Ascending aorta (tissue), 2 donors: ENCODE measurements around the gene SLC16A12. TPM values are rescaled to one million over a fixed set of nuclear protein-coding genes. Genes with fewer than 3 reads are reported as not detected.
"Not testable (repeated sequence)": the region's sequence is repeated elsewhere in the genome, so short reads cannot be mapped to it uniquely, and the experiment has no call there.

Experiments used
- DNase-seq, 2 donors: peaks; one replicate each; pipeline ENCODE4 v3.0.0-alpha.2; 2019; ENCODE audit warnings: low spot score in 2 of 2
- H3K27ac ChIP-seq, 2 donors: fragments of 200-600 bp; sonication (generic); one replicate each; pipeline ENCODE4 v1.5.1; 2016 to 2017; ENCODE audit warnings: mild to moderate bottlenecking in 1 of 2
- H3K27me3 ChIP-seq: fragments of 200-600 bp; sonication (generic); one replicate; pipeline ENCODE4 v1.5.1; 2017
- H3K36me3 ChIP-seq, 2 donors: fragments of 200-600 bp; sonication (generic); one replicate each; pipeline ENCODE4 v1.5.1; 2016
- H3K4me1 ChIP-seq, 2 donors: fragments of 200-600 bp; sonication (generic); one replicate each; pipeline ENCODE4 v1.5.1; 2016 to 2017; ENCODE audit warnings: mild to moderate bottlenecking in 1 of 2
- H3K4me3 ChIP-seq, 2 donors: fragments of 200-600 bp; sonication (generic); one replicate each; pipeline ENCODE4 v1.5.1; 2016 to 2017; ENCODE audit warnings: mild to moderate bottlenecking in 1 of 2
- H3K9me3 ChIP-seq, 2 donors: fragments of 200-600 bp; sonication (generic); one replicate each; pipeline ENCODE4 v1.5.1; 2016
- intact Hi-C: fragments of 100-400 bp; cut with DNase I; formaldehyde crosslinking; loops from one replicate; pipeline ENCODE4 v1.15.1; 2023
- total RNA-seq: library from RNA; depleted of rRNA; stranded (reverse); fragments of >200 nt; gene quantifications from one replicate; pipeline ENCODE4 v1.1.0, GENCODE V29; 2016
- TF ChIP-seq, protein P1 (sequence below), 3 experiments: fragments of 200-600 bp in 2 of 3; fragments of 450-650 bp in 1 of 3; sonication (generic) in 2 of 3; IDR thresholded peaks; one replicate each; pipeline ENCODE4 v1.5.1; 2016 to 2019; ENCODE audit warnings: antibody characterized with exemption in 3 of 3, mild to moderate bottlenecking in 1 of 3, moderate library complexity in 1 of 3

SLC16A12 gene
- total RNA-seq, 1 donor from 2014 or later = not detected

DNA sequence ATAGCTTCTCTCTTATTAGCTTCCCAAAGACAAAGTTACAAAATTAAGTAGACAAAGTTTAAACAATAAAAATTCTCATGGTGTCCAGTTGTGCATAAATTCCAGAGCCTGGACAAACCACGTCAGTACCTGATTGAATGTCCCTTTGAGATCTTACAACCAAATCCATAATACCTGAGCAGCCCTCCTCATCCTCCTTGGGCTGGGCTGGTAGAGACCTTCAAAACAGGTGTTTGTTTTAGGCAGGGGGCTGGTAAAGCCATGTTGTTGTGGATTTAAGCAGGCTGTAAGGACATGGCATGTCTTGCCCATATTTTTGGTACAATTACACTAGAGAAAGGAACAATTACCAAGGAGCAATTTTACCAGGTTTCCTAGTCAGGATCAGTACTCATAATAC, 118.9 kb downstream of the SLC16A12 start:
- intact Hi-C loops = no loop called here
- H3K27ac ChIP-seq = no peak overlapping the region
- no peaks in the 10 kb centered on the region for H3K27me3 ChIP-seq
- H3K36me3 ChIP-seq = peaks cover 5 to 11% of the 10 kb centered on the region in 2 donors
- DNase-seq = no peak
- H3K4me3 ChIP-seq = peak overlapping the region; percentile 84 to 98
- TF ChIP-seq, protein P1, sequence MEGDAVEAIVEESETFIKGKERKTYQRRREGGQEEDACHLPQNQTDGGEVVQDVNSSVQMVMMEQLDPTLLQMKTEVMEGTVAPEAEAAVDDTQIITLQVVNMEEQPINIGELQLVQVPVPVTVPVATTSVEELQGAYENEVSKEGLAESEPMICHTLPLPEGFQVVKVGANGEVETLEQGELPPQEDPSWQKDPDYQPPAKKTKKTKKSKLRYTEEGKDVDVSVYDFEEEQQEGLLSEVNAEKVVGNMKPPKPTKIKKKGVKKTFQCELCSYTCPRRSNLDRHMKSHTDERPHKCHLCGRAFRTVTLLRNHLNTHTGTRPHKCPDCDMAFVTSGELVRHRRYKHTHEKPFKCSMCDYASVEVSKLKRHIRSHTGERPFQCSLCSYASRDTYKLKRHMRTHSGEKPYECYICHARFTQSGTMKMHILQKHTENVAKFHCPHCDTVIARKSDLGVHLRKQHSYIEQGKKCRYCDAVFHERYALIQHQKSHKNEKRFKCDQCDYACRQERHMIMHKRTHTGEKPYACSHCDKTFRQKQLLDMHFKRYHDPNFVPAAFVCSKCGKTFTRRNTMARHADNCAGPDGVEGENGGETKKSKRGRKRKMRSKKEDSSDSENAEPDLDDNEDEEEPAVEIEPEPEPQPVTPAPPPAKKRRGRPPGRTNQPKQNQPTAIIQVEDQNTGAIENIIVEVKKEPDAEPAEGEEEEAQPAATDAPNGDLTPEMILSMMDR (IDR thresholded peaks at IDR 0.05) = no peak
- H3K4me1 ChIP-seq = peaks cover 5 to 19% of the 10 kb centered on the region in 2 donors
- no peaks in the 10 kb centered on the region for H3K9me3 ChIP-seq

DNA sequence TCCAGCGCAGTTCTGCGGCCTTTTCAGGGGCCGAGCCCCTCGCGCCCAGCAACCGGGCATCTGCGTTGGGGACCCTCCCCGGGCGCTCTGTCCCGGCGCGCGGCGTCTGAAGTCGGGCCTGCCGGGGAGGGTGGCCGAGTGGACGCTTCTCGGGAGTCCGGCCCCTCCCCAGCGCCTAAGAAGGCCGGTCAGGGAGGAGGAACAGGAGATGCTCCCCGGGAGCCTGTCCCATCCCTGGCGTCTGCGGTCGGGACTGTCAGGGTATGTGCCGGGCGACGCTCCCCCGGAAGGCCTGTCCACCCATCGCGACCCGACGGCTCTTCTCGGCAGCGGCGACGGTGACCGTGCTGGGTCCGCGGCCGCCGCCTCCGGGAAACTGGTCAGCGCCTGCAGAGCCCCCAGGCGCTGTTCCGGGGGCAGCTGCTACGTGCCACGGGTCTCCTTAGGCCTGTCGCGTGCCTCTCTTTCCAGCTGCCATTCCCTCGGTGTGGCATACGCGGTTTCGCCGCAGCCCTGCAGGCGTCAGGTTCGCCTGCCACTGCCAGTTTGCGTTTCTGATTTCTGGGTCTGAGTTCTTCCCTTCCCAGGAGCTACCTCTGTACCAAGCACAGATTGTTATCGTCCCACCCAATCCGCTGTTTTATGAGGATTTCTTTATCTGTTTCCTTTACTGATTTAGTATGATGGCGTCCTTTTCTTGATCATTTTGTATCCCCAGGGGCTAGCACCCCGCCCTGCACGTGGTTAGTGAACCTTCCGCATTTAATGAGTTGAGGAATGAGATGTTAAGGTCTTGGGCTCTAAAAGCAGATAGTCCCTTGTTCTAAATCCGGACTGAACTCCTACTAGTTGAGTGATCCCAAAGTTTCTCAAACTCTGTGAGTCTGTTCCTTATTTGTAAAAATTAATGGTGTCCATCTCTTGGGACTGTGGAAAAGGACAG, 120.2 kb downstream of the SLC16A12 start:
- no peaks in the 10 kb centered on the region for H3K9me3 ChIP-seq
- peaks cover 5 to 19% of the 10 kb centered on the region in 2 donors for H3K4me1 ChIP-seq
- H3K36me3 ChIP-seq = peaks cover 0 to 11% of the 10 kb centered on the region in 2 donors
- peak overlapping the region; percentile 84 to 98 for H3K4me3 ChIP-seq
- peak overlapping the region; percentile 95 to 98 for H3K27ac ChIP-seq
- DNase-seq = no peak
- intact Hi-C loops = loop anchor here (2.0 kb wide), 1 partner anchor 22 kb away; the partner anchor contains the start of gene IFIT1
- no peaks in the 10 kb centered on the region for H3K27me3 ChIP-seq
- TF ChIP-seq, protein P1 (IDR thresholded peaks at IDR 0.05) = peak in 1 of 3 experiments; percentile 6

DNA sequence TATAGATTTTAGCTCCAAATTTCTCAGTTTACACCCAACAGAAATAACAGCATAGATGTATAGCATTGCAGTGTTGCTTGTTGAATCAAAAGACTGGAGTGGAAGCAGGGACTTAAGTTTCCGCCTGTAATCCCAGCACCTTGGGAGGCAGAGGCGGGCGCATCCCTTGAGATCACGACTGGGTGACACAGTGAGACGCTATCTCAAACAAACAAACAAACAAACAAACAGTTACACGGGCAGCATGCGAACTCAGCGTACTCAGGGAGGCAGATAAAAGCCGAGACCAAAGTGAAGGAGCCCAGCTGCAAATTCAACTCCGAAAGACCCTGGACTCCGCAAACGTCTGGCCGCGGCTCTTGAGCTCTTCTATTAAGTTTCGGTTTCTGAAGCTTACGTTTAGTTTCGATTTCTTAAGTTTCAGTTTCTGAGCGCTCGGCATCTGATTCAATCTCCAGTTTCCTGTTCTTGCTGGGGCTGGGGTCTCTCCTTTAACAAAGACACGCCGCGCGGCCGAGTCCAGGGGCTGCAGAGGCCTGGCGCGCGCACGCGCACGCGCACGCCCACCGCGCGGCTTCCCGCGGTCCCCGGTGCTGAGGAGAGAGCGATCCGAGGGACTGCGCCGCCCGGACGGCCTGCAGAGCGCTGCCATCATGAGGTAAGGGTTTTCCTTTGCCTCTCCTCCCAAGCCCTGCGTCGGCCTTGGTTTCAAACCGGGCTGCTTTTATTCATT, 121.1 kb downstream of the SLC16A12 start, which contains the start of gene IFIT5:
Gene IFIT5, plus strand, starts transcription at position 423 of the 733 bp plus-strand sequence. Its CDS starts 231 bp downstream, at position 654.
- TF ChIP-seq, protein P1 (IDR thresholded peaks at IDR 0.05) = no peak
- intact Hi-C loops = loop anchor here (2.0 kb wide), 1 partner anchor 22 kb away; the partner anchor contains the start of gene IFIT1
- peak within 1 kb of the TSS; percentile 95 to 98 for H3K27ac ChIP-seq
- peak in 1 of 2 donors; percentile 85 for DNase-seq
- peaks cover 0 to 11% of the 10 kb centered on the region in 2 donors for H3K36me3 ChIP-seq
- no peaks in the 10 kb centered on the region for H3K27me3 ChIP-seq
- H3K4me1 ChIP-seq = peaks cover 5 to 16% of the 10 kb centered on the region in 2 donors
- H3K9me3 ChIP-seq = no peaks in the 10 kb centered on the region
- peak within 1 kb of the TSS; percentile 84 to 98 for H3K4me3 ChIP-seq

DNA sequence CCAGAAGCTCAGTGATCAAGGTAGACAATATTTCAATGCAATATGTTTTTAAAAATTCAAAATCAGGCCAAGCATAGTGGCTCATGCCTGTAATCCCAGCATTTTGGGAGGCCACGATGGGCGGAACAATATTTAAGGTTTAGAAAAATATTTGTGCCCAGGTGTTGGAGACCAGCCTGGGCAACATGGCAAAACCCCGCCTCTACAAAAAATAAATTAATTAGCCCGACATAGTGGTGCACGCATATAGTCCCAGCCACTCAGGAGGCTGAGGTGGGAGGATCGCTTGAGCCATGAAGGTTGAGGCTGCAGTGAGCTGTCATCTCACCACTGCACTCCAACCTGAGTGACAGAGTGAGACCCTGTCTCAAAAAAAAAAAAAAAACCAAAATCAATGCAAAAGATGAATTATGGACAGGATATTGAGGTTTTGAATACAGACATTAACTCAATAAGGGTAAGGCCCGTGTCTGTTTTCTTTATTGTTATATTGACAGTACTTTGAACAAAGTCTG, 121.9 kb downstream of the SLC16A12 start:
- Histone ChIP-seq H3K4me1 (peaks cover 5 to 12% of the 10 kb centered on the region in 2 donors), H3K27me3 (no peaks in the 10 kb centered on the region), H3K36me3 (peaks cover 0 to 11% of the 10 kb centered on the region in 2 donors), H3K4me3 (peak overlapping the region in 1 of 2 donors; percentile 98), H3K9me3 (no peaks in the 10 kb centered on the region), H3K27ac (peak overlapping the region; percentile 95 to 98)
- TF ChIP-seq, protein P1 (IDR thresholded peaks at IDR 0.05) = no peak
- intact Hi-C loops = no loop called here
- no peak for DNase-seq

DNA sequence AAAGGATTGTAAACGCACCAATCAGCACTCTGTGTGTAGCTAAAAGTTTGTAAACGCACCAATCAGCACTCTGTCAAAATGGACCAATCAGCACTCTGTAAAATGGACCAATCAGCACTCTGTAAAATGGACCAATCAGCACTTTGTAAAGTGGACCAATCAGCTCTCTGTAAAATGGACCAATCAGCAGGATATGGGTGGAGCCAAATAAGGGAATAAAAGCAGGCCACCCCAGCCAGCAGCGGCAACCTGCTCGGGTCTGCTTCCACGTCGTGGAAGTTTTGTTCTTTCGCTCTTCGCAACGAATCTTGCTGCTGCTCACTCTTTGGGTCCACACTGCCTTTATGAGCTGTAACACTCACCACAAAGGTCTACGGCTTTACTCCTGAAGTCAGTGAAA, 123.1 kb downstream of the SLC16A12 start:
- H3K36me3 ChIP-seq, H3K27ac ChIP-seq, H3K27me3 ChIP-seq, intact Hi-C loops, H3K9me3 ChIP-seq, H3K4me3 ChIP-seq, DNase-seq, H3K4me1 ChIP-seq: not testable (repeated sequence)

DNA sequence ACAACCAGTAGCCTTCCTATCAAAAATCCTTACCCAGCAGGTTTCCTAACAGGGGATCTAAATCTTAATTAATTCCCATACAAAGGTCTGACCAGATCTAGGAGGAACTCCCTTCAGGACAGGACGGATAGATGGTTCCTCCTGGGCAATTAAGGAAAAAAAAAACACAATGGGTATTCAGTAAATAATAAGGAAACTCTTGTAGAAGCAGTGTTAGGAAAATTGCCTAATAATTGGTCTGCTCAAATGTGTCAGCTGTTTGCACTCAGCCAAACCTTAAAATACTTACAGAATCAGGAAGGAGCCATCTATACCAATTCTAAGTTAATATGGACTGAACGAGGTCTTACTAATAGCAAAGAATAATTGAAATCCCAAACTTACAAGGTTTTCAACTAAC, 124.3 kb downstream of the SLC16A12 start:
- H3K36me3 ChIP-seq, H3K4me3 ChIP-seq, H3K27ac ChIP-seq, H3K27me3 ChIP-seq, DNase-seq, H3K4me1 ChIP-seq, intact Hi-C loops, H3K9me3 ChIP-seq: not testable (repeated sequence)

DNA sequence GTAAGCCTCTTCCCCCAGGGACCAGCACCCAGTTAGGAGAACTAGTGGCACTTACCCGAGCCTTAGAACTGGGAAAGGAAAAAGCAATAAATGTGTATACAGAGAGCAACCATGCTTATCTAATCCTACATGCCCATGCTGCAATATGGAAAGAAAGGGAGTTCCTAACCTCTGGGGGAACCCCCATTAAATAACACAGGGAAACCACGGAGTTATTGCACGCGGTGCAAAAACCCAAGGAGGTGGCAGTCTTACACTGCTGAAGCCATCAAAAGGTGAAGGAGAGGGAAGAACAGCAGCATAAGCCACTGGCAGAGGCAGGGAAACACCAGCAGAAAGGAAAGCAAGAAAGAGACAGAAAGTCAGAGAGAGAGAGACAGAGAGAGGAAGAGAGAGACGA, 124.8 kb downstream of the SLC16A12 start:
- H3K36me3 ChIP-seq, H3K27me3 ChIP-seq, H3K4me3 ChIP-seq, H3K4me1 ChIP-seq, intact Hi-C loops, DNase-seq, H3K27ac ChIP-seq, H3K9me3 ChIP-seq: not testable (repeated sequence)

DNA sequence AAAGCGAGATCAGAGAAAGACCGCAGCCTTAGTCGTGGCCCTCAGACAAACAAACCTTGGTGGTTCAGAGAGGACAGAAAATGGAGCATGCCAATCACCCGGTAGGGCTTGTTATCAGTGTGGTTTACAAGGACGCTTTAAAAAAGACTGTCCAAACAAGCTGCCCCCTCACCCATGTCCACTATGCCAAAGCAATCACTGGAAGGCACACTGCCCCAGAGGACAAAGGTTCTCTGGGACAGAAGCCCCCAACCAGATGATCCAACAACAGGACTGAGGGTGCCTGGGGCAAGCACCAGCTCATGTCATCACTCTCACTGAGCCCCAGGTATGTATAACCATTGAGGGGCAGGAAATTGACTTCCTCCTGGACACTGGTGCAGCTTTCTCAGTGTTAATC, 126.1 kb downstream of the SLC16A12 start:
- H3K27ac ChIP-seq, H3K4me1 ChIP-seq, DNase-seq, H3K36me3 ChIP-seq, intact Hi-C loops, H3K27me3 ChIP-seq, H3K4me3 ChIP-seq, H3K9me3 ChIP-seq: not testable (repeated sequence)

DNA sequence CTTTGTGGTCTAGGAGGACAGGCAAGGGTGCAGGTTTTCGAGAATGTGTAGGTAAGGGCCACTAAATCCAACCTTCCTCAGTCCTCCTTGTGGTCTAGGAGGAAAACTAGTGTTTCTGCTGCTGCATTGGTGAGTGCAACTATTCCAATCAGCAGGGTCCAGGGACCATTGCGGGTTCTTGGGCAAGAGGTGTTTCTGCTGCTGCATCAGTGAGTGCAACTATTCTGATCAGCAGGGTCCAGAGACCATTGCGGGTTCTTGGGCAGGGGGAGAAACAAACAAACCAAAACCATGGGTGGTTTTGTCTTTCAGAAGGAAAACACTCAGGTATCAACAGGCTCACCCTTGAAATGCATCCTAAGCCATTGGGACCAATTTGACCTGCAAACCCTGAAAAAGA, 127.6 kb downstream of the SLC16A12 start:
- intact Hi-C loops, H3K4me1 ChIP-seq, H3K36me3 ChIP-seq, H3K9me3 ChIP-seq, H3K4me3 ChIP-seq, H3K27me3 ChIP-seq, DNase-seq, H3K27ac ChIP-seq: not testable (repeated sequence)
